ENCODE data around the gene FAM9C.

DNA sequence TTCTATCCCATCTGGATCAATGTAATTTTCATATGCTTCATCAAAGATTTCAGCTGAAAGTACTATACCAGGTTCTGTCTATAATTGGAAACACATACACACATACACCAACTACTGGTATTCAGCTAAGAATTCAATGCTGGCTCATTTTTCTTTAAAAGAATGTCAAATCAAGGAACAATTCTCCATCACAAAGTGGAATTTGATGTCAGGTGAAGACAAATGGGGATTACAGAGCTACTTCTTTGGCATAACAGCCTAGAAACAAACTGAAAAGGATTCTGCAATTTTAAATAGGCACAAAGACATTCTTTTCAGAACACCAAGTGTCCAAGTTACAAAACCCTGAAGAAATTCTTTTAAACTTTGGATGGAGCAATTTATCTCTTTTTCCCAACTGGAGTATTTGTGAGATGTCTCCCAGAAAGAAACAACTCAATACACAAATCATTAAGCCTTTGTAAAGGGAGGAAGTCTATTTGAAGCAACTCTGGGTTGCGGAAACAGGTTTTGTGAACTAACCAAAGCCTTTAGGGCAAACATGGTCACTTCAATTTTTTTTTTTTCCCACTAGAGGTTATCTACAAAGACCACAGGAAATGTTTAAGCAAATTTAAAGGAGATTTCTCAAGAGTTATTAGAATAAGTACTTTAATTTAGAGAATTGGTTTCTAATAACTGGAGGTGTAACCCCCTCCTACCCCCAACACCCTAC lies 1.9 kb upstream of the FAM9C start:
- no peak for TF ChIP-seq ZFP30 (CRISPR knock-in tag; IDR thresholded peaks at IDR 0.05)
- TF ChIP-seq ZFP3 (CRISPR knock-in tag; IDR thresholded peaks at IDR 0.05): no peak
- TF ChIP-seq, protein P1, sequence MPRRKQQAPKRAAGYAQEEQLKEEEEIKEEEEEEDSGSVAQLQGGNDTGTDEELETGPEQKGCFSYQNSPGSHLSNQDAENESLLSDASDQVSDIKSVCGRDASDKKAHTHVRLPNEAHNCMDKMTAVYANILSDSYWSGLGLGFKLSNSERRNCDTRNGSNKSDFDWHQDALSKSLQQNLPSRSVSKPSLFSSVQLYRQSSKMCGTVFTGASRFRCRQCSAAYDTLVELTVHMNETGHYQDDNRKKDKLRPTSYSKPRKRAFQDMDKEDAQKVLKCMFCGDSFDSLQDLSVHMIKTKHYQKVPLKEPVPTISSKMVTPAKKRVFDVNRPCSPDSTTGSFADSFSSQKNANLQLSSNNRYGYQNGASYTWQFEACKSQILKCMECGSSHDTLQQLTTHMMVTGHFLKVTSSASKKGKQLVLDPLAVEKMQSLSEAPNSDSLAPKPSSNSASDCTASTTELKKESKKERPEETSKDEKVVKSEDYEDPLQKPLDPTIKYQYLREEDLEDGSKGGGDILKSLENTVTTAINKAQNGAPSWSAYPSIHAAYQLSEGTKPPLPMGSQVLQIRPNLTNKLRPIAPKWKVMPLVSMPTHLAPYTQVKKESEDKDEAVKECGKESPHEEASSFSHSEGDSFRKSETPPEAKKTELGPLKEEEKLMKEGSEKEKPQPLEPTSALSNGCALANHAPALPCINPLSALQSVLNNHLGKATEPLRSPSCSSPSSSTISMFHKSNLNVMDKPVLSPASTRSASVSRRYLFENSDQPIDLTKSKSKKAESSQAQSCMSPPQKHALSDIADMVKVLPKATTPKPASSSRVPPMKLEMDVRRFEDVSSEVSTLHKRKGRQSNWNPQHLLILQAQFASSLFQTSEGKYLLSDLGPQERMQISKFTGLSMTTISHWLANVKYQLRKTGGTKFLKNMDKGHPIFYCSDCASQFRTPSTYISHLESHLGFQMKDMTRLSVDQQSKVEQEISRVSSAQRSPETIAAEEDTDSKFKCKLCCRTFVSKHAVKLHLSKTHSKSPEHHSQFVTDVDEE (CRISPR knock-in tag; IDR thresholded peaks at IDR 0.05): no peak
- TF ChIP-seq PPARA (CRISPR knock-in tag; IDR thresholded peaks at IDR 0.05; ENCODE audit: borderline replicate concordance): no peak
- TF ChIP-seq TOX (CRISPR knock-in tag; IDR thresholded peaks at IDR 0.05; ENCODE audit: borderline replicate concordance): no peak
- TF ChIP-seq PATZ1 (CRISPR knock-in tag; IDR thresholded peaks at IDR 0.05; ENCODE audit: borderline replicate concordance): no peak
- TF ChIP-seq ARNTL (CRISPR knock-in tag; IDR thresholded peaks at IDR 0.05; ENCODE audit: borderline replicate concordance, low read depth): no peak
- no peak for TF ChIP-seq SNAI2 (CRISPR knock-in tag; IDR thresholded peaks at IDR 0.05)
- no peak for TF ChIP-seq CSDC2 (CRISPR knock-in tag; IDR thresholded peaks at IDR 0.05)
- TF ChIP-seq BACH2 (CRISPR knock-in tag; IDR thresholded peaks at IDR 0.05; ENCODE audit: borderline replicate concordance): no peak
- TF ChIP-seq POU6F1 (CRISPR knock-in tag; IDR thresholded peaks at IDR 0.05; ENCODE audit: borderline replicate concordance, low read depth): no peak
